Peyer's patch (tissue), 4 donors: ENCODE measurements around the gene CDH23.

Experiments
- POLR2A ChIP-seq, 2 donors: fragments of 450-650 bp; IDR thresholded peaks; one replicate each; pipeline ENCODE4 v1.5.1; 2017; ENCODE audit warnings: antibody characterized with exemption in 2 of 2, mild to moderate bottlenecking in 2 of 2, moderate library complexity in 2 of 2
- TF ChIP-seq, protein P1 (sequence below), 6 experiments: fragments of 450-650 bp in 4 of 6; fragments of 200-600 bp in 2 of 6; sonication (generic) in 1 of 6; IDR thresholded peaks; one replicate each; pipeline ENCODE4 v1.5.1; 2017 to 2019; ENCODE audit warnings: antibody characterized with exemption in 6 of 6, mild to moderate bottlenecking in 3 of 6, moderate library complexity in 1 of 6

DNA sequence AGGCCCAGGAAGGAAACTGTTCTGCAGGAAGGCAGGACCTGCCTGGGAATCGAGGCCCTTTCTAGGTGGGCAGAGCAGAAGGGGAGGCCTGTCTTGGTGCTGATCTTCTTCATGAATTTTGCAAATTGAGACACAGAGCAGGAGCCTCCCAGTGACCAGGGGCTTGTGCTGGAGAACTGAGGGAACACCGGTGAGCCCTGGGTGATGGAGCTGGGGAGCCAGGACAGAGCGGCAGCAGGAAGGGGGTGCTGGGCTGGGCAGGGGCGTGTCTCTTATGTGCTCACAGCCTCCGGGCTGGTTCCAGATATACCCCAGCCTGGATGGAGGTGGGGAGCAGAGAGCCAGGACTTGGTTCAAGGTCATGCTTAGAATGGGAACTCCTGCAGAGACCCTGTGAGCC is 182.9 kb downstream of the CDH23 start:
- TF ChIP-seq, protein P1, sequence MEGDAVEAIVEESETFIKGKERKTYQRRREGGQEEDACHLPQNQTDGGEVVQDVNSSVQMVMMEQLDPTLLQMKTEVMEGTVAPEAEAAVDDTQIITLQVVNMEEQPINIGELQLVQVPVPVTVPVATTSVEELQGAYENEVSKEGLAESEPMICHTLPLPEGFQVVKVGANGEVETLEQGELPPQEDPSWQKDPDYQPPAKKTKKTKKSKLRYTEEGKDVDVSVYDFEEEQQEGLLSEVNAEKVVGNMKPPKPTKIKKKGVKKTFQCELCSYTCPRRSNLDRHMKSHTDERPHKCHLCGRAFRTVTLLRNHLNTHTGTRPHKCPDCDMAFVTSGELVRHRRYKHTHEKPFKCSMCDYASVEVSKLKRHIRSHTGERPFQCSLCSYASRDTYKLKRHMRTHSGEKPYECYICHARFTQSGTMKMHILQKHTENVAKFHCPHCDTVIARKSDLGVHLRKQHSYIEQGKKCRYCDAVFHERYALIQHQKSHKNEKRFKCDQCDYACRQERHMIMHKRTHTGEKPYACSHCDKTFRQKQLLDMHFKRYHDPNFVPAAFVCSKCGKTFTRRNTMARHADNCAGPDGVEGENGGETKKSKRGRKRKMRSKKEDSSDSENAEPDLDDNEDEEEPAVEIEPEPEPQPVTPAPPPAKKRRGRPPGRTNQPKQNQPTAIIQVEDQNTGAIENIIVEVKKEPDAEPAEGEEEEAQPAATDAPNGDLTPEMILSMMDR (IDR thresholded peaks at IDR 0.05): no peak
- TF ChIP-seq POLR2A (IDR thresholded peaks at IDR 0.05): no peak
